Measurements from ENCODE around the gene MYF6.

DNA sequence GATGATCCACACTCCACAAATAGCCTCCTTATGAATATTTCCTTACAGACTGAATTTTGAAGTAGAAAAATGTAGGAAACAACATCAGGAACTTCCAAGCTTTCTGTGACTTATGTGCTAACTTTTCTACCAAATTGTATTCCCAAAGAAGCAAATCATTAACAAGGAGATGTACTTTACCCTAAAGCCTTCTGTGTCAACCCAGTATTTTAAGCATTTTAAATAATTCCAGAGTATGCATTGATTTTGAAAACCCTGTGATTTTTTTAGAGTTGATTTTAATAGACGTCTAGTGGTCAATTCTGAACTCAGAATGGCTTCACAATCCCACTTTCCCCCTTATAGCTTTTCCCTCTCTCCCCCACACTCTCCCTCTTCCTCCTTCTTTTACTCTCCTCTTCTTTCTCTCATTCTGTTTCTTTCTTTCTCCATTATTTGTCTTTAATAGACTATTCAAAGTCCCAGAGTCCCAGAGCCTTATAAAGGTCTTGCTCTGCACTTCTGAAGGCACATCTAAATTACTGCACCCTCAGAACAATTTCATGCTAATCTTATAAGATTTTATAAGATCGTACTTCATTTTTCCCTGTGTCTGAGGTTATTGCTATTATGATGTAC is 10.1 kb upstream of the MYF6 start:
- TF ChIP-seq, protein P1, sequence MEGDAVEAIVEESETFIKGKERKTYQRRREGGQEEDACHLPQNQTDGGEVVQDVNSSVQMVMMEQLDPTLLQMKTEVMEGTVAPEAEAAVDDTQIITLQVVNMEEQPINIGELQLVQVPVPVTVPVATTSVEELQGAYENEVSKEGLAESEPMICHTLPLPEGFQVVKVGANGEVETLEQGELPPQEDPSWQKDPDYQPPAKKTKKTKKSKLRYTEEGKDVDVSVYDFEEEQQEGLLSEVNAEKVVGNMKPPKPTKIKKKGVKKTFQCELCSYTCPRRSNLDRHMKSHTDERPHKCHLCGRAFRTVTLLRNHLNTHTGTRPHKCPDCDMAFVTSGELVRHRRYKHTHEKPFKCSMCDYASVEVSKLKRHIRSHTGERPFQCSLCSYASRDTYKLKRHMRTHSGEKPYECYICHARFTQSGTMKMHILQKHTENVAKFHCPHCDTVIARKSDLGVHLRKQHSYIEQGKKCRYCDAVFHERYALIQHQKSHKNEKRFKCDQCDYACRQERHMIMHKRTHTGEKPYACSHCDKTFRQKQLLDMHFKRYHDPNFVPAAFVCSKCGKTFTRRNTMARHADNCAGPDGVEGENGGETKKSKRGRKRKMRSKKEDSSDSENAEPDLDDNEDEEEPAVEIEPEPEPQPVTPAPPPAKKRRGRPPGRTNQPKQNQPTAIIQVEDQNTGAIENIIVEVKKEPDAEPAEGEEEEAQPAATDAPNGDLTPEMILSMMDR (conservative IDR thresholded peaks at IDR 0.05; ENCODE audit: low read depth, low read length), result no peak
- no peak for TF ChIP-seq EZH2 (IDR thresholded peaks at IDR 0.05; ENCODE audit: borderline replicate concordance, low read depth, low read length, poor library complexity, severe bottlenecking)

Data from A673 (cell line).